OCI-LY3 (cell line): Measurements from ENCODE around the gene DISP1.

Experiments
- CTCF ChIP-seq: fragments of 200-600, 300-600 bp; sonication (generic); IDR thresholded peaks from 2 replicates; pipeline ENCODE4 v1.5.1; 2014; ENCODE audit warnings: antibody characterized with exemption, low read length, low read depth
- EZH2phosphoT487 ChIP-seq: fragments of 200-600 bp; shearing (Covaris generic); IDR thresholded peaks from 2 replicates; pipeline ENCODE4 v1.6.1; 2018; ENCODE audit warnings: antibody characterized with exemption, mixed run types, low read depth

- TF ChIP-seq CTCF (no peak), EZH2phosphoT487 (no peak)
These were observed 2.7 kb downstream of the DISP1 start for GRCh38 chr1:222817529-222817928.
